Endothelial cell of hepatic sinusoid (primary cell): ENCODE measurements around the gene NES.

Experiments
- in situ Hi-C: cut with HindIII; loops from 2 replicates; pipeline ENCODE4 v1.10.0; 2017; ENCODE audit warnings: low sequenced_read_pairs

Gene NES

GRCh38 chr1:156627313-156627880, 49.8 kb downstream of the NES start:
- in situ Hi-C loops: loop anchor here (5.0 to 10.0 kb wide), 2 partner anchors 55 to 87 kb away; no protein-coding TSS in a partner anchor

GRCh38 chr1:156626079-156626438, 51.1 kb downstream of the NES start:
- in situ Hi-C loops: loop anchor here (5.0 to 10.0 kb wide), 2 partner anchors 56 to 89 kb away; no protein-coding TSS in a partner anchor

DNA sequence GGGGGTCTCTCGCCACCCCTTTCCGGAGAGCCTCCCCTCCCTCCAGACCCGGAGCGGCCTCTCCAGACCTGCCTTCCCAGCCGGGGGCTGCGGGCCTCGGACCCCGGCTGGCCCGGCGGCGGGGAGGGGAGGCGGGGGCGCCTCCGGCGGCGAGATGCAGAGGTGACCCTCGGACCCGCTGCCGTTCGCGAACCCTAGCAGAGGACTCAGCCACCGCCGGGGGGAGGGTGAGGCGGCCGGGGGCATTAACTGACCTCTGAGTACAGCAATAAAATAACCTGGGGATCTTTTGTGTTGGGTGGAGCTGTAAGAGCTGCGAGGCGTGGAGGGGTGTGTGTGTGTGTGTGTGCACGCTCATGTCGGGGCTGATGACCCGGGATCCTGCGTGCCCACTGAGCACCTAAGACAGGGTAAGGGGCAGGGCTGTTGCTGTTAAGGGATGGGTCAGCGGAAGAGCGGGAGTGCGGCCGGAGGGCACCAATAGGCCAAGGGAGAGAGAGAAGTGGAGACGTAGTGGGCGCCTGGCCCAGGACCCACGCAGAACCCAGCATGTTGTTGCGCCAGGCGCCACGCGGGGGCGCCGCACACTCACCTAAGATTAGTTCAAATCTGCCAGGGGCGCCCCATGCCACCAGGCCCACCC, 51.6 kb downstream of the NES start:
- in situ Hi-C loops: loop anchor here (5.0 to 10.0 kb wide), 2 partner anchors 57 to 89 kb away; no protein-coding TSS in a partner anchor

GRCh38 chr1:156624814-156625435, 52.3 kb downstream of the NES start:
- in situ Hi-C loops: loop anchor here (5.0 to 10.0 kb wide), 3 partner anchors 57 to 103 kb away; no protein-coding TSS in a partner anchor

- in situ Hi-C loops: loop anchor here (5.0 to 10.0 kb wide), 2 partner anchors 91 to 102 kb away; no protein-coding TSS in a partner anchor
Observed at GRCh38 chr1:156623946-156624813, 53.0 kb downstream of the NES start.

GRCh38 chr1:156622581-156623297, 54.5 kb downstream of the NES start:
- in situ Hi-C loops: loop anchor here (5.0 to 10.0 kb wide), 2 partner anchors 92 to 100 kb away; no protein-coding TSS in a partner anchor

- in situ Hi-C loops: loop anchor here (5.0 kb wide), 1 partner anchor 42 kb away; the partner anchor contains the start of gene TTC24
Observed at GRCh38 chr1:156619582-156619955, 57.6 kb downstream of the NES start.

DNA sequence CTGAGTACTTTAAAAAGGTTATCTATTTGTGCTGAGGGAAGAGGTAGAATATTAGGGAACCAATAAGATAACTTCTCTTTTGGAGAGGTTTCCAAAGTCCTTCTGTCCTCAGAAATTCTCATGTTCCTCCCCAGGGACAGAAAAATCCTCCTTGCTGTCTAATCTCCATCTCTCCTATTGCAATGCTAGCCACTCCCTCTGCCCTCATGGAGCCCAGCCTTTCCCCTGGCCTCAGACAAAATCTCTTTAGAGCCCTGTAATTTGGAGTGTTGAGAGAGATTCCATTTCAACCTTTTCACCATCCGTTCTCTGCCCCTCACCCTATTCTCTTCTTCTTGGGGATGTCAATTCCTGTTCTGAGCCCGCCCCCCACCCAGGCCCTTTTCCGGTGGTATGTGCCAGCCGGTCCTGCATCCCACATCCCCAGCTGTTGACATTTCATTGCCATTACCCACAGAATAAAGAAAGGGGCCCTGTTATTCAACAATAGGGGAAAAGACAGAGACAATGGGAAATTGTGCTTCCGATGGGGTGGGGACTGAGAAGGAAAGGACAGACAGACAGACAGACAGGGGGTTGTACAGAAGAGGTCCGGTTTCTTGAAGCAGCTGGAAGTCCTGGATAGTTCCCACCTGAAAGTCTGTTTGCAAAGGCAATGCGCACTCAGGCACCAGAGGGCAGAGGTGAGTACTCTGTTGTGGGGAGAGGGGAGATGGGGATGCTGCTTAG, 58.2 kb downstream of the NES start, which contains the start of gene HAPLN2:
Gene HAPLN2 (plus strand): TSS at position 563 of the 729 bp plus-strand sequence. CDS start 4,076 bp downstream, outside the sequence.
- in situ Hi-C loops: loop anchor here (5.0 kb wide), 1 partner anchor 42 kb away; the partner anchor contains the start of gene TTC24
